Measurements from ENCODE around the gene SKIC2.
"Not testable (repeated sequence)": the region's sequence is repeated elsewhere in the genome, so short reads cannot be mapped to it uniquely, and the experiment has no call there.

The SKIC2 gene

DNA sequence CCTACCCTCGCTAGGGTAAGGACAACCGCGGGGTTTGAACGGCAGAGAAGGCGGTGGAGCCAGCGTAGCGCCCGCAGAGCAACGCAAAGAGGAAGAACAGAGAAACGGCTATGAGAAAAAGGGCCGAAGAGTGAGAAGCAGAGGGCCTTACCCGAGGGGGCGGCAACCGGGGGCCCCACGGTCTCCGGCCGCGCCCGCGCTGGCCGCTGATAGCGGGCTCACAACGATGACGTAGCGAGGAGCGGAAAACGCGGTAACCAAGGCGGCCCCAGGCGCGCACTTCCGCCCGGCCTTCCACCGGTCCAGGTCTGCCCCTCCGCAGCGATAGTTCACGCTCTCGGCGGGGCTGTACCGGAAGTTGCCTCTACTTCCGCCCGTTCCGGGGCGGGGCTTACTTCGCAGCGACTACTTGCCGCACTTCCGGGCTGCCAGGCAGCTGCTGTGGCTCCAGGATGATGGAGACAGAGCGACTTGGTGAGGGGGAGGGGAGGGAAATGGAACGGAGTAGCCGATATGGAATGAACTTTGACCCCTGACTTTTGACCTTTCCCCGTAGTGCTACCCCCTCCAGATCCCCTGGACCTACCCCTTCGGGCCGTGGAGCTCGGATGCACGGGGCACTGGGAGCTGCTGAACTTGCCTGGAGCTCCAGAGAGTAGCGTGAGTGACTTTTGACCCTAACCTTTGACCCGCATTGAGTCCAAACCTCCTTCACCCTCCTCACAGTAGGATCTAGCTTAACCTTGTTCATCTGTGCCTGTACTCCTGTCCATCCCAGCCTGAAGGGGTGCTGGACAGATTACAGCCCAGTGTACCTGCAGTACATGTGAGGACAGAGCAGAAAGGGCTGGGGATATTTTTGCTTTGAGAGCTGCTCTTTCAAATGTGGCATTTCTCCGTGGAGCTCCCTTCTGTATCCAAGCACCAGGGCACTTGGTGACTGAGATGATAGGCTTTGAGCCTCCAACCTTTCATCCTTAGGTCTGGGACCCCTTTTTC is at the start of gene SKIC2, which contains the start of gene NELFE:
Gene SKIC2, plus strand, starts transcription at position 435 of the 999 bp plus-strand sequence. Its CDS starts 18 bp downstream, at position 453.
Gene NELFE, minus strand, starts transcription at position 231 of the 999 bp plus-strand sequence. CDS start 525 bp downstream, outside the sequence.
- FAIRE-seq (peak; percentile 94), DNase-seq (ENCODE audit: low spot score) (peak; percentile 99)

DNA sequence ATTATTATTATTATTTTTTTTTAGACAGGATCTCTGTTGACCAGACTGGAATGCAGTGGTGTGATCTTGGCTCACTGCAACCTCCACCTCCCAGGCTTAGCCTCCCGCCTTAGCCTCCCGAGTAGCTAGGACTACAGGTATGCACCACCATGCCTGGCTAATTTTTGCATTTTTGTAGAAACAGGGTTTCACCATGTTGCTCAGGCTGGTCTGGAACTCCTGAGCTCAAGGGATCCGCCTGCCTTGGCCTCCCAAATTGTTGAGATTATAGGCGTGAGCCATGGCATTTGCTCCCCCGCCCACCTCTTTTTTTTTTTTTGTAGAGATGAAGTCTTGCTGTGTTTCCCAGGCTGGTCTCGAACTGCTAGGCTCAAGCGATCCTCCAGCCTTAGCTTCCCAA is 49.7 kb upstream of the SKIC2 start:
- not testable (repeated sequence) for FAIRE-seq; DNase-seq (ENCODE audit: low spot score)

DNA sequence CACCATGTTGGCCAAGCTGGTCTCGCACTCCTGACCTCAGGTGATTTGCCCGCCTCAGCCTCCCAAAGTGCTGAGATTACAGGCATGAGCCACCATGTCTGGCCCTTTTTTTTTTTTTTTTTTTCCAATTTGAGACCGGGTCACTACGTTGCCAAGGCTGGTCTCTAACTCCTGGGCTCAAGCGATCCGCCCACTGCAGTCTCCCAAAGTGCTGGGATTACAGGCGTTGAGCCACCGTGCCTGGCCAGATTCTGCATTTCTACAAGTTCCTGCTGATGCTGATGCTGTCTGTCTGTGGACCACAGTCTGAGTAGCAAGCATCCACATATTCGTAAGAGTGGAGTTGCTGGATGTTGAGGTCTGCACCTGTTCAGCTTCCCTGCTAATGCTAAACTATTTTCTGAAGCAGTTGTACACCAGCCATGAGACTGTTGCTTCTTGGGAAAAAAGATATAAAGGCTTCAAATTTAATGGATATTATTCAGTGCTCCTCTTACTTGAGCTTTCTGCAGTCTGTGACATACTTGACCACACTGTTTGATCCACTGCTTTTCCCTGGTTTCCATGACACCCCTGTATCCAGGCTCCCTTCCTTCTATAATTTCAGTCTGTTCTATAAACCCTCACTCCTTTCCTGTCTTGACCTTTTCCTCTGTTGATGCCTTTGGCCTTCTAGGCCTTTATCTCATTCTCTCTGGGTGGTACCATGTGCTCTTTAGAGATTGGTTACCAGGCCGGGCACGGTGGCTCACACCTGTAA is 47.0 kb upstream of the SKIC2 start:
- no peak for FAIRE-seq

DNA sequence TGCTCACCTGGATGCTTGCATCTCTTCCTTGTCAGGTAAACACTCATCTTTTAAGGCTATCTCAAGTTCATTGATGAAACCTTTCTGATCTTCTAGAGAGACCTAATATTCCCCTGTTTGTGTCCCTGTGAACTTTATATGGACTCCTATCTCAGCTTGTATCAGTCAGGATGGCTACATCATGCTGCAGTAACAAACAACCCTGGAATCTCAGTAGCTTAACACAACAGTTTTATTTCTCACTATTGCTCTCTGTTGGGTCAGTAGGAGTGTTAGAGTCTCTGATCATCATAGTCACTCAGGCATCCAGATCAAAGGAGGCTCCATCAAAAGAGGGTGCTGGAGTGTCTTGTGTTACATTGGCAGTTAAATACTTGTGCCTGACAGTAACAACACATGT is 43.6 kb upstream of the SKIC2 start:
- FAIRE-seq (no peak), DNase-seq (ENCODE audit: low spot score) (no peak)

More for the DNA sequence above, 47.0 kb upstream of the SKIC2 start:
- DNase-seq (ENCODE audit: low spot score) = no peak

DNA sequence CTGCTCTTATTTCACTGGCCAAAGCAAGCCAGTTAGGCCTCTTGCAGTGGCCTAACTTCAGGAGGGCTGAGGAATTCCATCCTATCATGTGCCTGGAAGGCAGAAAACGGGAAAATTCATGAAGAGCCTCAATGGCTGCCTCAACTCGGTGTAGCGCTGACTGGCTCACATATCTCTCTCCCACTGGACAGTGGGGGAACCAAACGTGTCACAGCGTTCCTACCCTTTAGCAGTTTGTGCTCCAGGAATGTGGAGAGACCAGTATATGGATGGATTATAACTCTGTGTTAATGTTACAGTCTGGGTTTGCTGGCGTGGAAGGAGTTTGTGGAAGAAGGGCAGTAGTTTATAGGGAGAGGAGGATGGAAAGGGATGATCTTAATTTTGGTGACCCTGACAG is 43.2 kb upstream of the SKIC2 start:
- FAIRE-seq (no peak), DNase-seq (ENCODE audit: low spot score) (no peak)

DNA sequence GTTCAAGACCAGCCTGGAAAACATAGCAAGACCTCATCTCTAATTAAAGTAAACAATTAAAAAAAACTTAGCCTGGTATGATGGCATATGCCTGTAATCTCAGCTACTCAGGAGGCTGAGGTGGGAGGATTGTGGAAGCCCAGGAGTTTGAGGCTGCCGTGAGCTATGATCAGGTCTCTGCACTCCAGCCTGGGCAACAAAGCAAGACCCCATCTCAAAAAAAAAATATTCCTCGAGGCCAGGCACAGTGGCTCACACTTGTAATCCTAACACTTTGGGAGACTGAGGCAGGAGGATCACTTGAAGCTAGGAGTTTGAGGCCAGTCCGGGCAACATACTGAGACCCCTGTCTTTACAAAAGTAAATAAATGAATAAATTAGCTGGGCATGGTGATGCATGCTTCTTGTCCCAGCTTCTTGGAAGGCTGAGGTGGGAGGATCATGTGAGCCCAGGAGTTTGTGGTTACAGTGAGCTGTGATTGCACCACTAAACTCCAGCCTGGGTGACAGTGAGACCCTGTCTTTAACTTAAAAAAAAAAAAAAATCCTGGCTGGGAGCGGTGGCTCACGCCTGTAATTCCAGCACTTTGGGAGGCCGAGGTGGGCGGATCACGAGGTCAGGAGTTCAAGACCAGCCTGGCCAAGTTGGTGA is 40.8 kb upstream of the SKIC2 start:
- DNase-seq (ENCODE audit: low spot score) = no peak
- no peak for FAIRE-seq

DNA sequence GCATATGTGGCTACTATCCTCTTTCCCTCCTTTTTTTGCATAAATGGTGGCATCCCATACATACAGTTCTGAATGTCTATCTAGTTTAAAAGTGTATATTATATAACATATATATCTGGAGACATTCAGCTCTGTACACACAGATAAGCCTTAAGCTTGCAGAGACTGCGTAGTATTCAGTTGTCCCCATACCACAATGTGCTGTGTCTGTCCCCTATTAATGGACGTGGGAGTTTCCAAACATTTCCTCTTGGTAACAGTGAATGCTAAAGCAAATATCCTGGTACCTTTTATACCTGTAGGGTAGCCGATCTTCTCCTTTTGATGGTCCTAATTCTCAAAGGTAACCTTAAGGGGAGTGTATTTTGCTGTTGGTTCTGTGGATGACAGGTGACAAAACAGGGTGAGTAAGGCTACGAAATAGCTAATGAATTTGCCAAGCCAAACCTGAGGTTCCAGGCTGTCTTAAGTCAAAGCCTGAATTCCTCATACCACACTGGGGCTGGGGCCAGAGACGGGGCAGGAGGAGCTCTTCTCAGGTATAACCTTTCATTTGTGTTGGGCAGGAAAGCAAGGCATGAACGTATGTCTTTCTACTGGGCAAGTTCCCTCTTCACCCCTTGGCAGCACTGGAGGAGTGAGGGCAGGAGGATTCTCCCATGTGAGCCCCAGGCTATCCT is 39.2 kb upstream of the SKIC2 start:
- no peak for FAIRE-seq
- DNase-seq (ENCODE audit: low spot score) = no peak

DNA sequence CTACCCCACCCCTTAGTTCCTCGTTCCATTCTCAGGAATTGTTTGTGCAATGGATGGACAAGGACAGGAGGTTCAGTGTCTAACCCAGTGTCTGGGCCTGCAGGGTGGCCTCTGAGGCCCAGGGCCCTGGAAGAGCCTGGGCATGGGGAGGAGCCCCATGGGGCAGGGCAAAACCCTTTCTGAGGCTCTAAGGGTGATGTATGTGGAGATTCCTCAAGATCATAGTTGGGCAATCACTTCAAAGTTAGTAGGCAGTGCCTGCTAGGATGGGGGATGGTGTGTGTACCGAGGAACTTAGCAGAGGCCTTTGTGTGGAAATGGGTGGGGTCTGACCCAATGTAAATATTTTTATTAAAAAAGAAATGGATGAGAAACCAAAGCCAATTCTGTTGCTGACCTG is 38.2 kb upstream of the SKIC2 start:
- FAIRE-seq = no peak
- no peak for DNase-seq (ENCODE audit: low spot score)

DNA sequence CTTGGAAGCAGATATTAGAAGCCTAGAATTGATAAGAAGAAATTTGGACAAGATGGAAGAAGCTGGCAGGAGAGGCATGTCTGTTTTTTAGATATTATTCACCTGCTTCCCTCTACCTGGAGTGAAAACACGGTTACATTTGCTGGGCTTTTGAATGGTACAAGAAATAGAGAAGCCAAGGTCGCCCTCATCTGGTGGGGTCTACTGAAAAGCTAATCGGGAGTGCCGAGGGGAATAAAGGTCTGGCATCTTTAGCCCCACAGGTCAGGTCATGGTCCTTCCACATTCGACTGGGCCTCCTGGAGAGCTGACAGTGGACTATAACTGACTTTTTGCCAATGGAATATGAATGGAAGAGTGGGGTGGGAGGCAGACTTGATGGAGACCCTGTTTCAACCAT is 36.0 kb upstream of the SKIC2 start:
- no peak for FAIRE-seq
- no peak for DNase-seq (ENCODE audit: low spot score)

DNA sequence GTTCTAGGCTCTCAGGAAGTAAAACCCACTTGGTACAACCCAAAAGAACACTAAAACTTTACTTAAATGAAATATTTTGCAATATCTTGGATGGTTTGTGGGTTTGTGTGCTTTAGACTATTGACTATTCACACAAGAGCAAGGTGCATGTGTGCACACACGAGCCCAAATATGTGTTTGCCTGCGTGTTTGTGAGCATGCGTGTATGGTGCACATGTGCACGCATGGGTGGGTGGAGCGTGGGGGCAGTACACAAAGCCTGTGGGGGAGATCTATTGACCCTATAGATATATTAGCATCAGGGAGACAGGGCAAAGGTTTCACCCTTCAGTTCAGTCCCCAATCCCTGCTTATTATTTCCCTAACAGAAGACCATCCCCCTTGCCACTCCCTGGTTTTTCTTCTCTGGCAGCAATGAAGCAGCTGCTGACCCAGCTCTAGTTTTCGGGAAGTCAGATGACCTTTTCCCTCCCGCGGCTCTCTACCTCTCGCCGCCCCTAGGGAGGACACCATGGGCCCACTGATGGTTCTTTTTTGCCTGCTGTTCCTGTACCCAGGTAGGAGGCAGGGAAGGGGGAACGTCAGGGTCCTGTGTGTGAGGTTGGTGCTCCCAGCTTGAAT is 31.6 kb upstream of the SKIC2 start, which contains the start of gene C2:
Gene C2, plus strand, starts transcription at position 476 of the 621 bp plus-strand sequence. Its CDS starts 36 bp downstream, at position 512.
- no peak for FAIRE-seq
- DNase-seq (ENCODE audit: low spot score) = no peak

DNA sequence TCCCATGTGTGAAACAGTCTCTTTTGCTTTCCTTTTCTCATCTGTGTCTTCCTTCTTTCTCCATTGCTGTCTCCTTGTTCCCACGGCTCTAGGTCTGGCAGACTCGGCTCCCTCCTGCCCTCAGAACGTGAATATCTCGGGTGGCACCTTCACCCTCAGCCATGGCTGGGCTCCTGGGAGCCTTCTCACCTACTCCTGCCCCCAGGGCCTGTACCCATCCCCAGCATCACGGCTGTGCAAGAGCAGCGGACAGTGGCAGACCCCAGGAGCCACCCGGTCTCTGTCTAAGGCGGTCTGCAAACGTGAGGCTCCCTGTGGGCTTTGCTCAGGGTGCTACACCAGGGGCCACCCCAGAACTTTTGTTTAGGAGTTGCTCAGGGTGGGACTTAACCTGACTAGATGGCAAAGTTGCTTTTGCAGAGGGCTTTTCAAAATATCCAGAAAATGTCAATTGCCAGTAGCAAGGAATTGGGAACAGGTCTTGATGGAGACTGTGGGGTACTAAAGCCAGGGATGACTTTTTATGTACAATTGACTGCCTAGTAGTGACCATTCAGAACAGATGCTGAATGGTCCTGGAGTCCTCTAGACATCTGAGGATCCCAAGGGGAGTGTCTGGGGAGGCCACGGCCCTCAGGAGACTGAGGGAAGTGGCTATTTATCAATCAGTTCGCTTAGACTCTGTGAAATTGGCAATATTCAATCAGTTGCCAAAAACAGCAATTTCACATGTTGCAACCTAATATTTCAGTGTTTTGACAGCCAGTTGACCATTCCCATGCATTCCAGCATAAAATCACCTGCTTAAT is 30.9 kb upstream of the SKIC2 start:
- DNase-seq (ENCODE audit: low spot score) (no peak), FAIRE-seq (no peak)

DNA sequence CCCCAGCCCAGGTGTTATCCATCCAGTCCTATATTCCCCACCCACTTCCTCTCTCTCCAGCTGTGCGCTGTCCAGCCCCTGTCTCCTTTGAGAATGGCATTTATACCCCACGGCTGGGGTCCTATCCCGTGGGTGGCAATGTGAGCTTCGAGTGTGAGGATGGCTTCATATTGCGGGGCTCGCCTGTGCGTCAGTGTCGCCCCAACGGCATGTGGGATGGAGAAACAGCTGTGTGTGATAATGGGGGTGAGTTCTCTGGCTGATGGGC is 30.4 kb upstream of the SKIC2 start:
- DNase-seq (ENCODE audit: low spot score) (no peak), FAIRE-seq (no peak)

DNA sequence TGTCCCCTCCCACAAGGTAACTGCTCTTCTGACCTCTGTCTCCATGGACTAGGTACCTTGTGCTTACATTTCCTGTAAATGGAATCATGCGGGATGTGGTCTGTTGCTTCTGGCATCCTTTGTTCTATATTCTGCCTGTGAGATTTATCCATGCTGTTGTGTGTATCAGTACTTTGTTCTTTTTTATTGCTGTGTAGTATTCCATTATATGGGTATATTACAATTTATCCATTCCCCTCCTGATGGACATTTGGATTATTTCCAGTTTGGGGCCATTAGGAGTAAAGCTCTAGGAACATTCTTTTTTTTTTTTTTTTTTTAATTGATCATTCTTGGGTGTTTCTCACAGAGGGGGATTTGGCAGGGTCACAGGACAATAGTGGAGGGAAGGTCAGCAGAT is 28.0 kb upstream of the SKIC2 start:
- FAIRE-seq (no peak), DNase-seq (ENCODE audit: low spot score) (no peak)

DNA sequence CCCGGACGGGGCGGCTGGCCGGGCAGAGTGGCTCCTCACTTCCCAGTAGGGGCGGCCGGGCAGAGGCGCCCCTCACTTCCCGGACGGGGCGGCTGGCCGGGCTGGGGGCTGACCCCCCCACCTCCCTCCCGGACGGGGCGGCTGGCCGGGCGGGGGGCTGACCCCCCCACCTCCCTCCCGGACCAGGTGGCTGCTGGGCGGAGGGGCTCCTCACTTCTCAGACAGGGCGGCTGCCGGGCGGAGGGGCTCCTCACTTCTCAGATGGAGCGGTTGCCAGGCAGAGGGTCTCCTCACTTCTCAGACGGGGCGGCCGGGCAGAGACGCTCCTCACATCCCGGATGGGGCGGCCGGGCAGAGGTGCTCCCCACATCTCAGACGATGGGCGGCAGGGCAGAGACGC is 26.8 kb upstream of the SKIC2 start:
- not testable (repeated sequence) for FAIRE-seq; DNase-seq (ENCODE audit: low spot score)

DNA sequence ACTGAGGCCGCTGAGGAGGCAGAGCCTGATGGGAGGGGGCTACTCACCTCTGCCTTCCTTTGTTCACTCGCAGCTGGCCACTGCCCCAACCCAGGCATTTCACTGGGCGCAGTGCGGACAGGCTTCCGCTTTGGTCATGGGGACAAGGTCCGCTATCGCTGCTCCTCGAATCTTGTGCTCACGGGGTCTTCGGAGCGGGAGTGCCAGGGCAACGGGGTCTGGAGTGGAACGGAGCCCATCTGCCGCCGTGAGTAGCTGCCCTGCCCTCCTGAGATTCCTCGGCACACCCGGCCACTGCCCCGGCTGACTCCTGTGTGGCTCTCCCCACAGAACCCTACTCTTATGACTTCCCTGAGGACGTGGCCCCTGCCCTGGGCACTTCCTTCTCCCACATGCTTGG is 25.4 kb upstream of the SKIC2 start:
- DNase-seq (ENCODE audit: low spot score) = no peak
- FAIRE-seq = no peak

DNA sequence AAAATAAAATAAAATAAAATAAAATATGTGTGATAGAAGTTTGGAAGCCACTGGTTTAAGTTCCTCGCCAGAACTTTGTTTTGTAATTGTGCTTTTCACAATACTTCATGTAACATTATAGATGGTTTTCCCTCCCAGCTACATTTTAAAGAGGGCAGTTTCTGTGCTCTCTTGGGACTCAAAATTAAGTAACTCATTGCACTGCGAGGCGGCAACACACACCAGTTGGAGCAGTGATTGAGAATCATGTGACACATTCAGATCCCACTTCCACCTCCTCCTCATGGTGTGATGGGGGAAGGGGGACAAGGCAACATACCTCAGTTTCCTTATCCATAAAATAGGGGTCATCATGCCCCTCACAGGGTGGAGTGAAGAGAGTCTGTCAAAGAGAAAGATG is 24.0 kb upstream of the SKIC2 start:
- DNase-seq (ENCODE audit: low spot score) = no peak
- FAIRE-seq = no peak

DNA sequence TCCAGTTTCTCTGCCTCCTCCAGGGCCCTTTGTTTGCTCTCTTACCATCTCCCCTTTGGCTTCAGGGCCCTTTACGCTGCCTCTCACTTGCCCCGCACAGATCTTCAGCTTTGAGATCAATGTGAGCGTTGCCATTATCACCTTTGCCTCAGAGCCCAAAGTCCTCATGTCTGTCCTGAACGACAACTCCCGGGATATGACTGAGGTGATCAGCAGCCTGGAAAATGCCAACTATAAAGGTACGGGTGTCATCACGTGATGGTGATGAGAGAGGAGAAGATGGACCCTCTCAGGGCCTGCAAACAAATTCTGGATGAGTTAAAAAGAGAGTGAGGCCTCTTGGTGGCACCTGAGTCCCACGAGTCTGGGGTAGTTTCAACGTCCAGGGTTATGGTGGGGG is 23.2 kb upstream of the SKIC2 start:
- FAIRE-seq = no peak
- DNase-seq (ENCODE audit: low spot score) = no peak

DNA sequence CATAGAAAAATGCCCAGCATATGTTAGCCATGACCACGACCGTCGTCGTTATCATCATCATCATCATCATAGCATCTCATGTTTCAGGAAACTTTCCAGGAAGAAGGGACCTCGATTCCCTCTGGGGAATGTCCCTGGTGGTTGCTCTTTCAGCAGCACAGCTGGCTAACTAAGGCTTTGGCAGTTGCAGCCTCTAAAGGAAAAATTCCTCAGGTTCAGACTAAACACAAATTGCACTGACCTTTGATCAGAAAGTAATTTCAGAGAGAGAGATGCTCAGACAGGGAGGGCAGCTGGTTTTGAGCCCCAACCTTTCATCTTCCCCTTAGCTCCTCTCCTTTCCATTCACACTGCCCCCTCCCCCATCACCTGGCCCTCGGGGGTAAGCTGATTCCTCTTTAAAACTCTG is 18.7 kb upstream of the SKIC2 start:
- FAIRE-seq (no peak), DNase-seq (ENCODE audit: low spot score) (peak; percentile 23)

DNA sequence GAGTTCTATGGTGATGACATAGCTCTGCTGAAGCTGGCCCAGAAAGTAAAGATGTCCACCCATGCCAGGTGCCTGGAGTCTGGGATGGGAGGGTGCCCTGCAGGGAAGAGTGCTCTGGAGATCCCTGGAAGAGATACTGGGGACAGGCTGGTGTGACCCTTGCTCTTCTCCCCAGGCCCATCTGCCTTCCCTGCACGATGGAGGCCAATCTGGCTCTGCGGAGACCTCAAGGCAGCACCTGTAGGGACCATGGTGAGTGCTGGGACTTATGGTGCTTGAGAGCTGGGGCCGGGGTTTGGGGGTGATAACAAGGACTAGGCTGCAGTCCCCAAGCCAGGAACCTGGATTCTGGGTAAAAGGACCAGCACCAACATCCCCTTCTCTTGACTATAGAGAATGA is 15.2 kb upstream of the SKIC2 start:
- DNase-seq (ENCODE audit: low spot score) = no peak
- no peak for FAIRE-seq

DNA sequence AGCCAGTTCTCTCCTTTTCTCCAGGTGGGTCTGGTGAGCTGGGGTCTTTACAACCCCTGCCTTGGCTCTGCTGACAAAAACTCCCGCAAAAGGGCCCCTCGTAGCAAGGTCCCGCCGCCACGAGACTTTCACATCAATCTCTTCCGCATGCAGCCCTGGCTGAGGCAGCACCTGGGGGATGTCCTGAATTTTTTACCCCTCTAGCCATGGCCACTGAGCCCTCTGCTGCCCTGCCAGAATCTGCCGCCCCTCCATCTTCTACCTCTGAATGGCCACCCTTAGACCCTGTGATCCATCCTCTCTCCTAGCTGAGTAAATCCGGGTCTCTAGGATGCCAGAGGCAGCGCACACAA is 13.8 kb upstream of the SKIC2 start:
- FAIRE-seq (no peak), DNase-seq (ENCODE audit: low spot score) (no peak)

Data from urothelium cell line (cell line).